SH-SY5Y (cell line): Measurements from ENCODE around the gene PITPNC1.

Experiments used
- GATA2 ChIP-seq: IDR thresholded peaks from 2 replicates; pipeline ENCODE4 v1.6.1; 2011; ENCODE audit warnings: mild to moderate bottlenecking, low read depth, low read length
- GATA3 ChIP-seq: IDR thresholded peaks from 2 replicates; pipeline ENCODE4 v1.6.1; 2011; ENCODE audit warnings: low read depth, mild to moderate bottlenecking, low read length, moderate library complexity

- no peak for TF ChIP-seq GATA3
- 0 out of 2 replicates have a peak, but pooled peaks have one; percentile 12 for TF ChIP-seq GATA2
Observed at GRCh38 chr17:67467500-67468455, 90.7 kb downstream of the PITPNC1 start.
